OCI-M2 (cell line): ENCODE measurements around the gene TMEM72.

Source experiments
- DNase-seq: peaks from one replicate; lab custom pipeline; 2025; ENCODE audit not compliant: unreplicated experiment; lab: John Stamatoyannopoulos, UW

Gene TMEM72

GRCh38 chr10:44954042-44954441 is 42.9 kb downstream of the TMEM72 start:
- DNase-seq, result no peak

- no peak for DNase-seq
Measured at GRCh38 chr10:44954962-44955361, 43.8 kb downstream of the TMEM72 start.

GRCh38 chr10:44955413-44956070 is 44.4 kb downstream of the TMEM72 start:
- no peak for DNase-seq

DNA sequence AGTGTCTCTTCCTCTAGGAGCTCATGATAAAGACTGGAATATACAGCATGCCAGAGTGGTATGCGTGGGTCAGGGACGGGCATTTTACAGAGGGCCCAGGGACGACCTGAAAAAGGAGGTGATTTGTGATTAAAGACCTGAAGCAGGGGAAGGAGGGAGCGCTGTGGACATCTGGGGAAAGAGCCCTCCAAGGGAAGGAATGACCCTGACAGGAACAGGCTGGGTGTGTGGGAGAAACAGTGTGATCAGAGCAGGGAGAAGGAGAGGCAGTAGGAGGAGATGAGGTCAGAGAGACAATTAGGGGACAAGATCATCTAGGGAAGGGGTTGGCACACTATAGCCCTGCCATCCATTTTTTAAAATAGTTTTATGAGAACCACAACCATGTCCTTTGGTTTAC is 45.1 kb downstream of the TMEM72 start:
- DNase-seq, result no peak

DNA sequence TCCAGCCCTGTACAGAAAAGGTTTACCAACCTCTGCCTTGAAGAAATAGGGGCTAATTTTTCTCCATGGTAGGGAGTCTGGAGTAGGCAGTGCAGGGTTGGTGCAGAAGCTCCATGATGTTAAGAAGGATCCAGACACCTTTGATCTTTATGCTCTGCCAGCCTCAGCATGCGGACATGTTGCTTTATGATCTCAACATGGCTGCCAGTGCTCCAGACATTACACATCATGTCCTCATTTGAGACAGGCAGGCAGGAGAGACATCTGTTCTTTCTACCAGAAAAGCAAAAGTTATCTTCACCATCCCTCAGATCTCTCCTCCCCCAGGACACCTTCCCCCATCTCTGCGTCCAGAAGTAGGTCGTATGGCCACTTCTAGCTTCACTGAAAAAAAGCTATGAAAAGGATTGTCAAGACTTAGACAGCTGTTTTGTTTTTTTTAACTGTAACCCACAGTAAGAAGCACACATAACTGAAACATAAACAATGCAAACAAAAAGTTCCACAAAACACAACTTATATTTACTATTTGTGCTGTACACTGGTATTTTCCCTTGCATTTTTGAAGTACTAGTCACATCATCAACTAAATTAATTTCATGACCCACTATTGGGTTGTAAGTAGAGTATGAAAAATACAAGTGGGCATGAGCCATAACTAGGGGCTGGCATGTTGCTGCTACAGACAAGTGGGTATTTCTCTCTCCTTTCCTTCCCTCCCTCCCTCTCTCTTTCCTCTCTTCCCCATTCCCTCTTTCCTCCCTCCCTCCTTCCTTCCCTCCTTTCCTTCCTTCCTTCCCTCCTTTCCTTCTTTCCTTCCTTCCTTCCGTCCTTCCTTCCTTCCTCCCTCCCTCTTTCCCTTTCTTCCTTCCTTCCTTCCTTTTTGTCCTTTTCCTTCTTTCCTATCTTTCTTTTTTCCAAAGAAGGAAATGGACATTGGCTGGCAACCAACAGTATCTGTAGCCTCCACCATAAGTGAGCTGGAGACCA is 45.9 kb downstream of the TMEM72 start:
- no peak for DNase-seq

- no peak for DNase-seq
Measured at GRCh38 chr10:44958196-44958897, 47.2 kb downstream of the TMEM72 start.

- DNase-seq, result no peak
Measured at GRCh38 chr10:44958898-44959246, 47.7 kb downstream of the TMEM72 start.

DNA sequence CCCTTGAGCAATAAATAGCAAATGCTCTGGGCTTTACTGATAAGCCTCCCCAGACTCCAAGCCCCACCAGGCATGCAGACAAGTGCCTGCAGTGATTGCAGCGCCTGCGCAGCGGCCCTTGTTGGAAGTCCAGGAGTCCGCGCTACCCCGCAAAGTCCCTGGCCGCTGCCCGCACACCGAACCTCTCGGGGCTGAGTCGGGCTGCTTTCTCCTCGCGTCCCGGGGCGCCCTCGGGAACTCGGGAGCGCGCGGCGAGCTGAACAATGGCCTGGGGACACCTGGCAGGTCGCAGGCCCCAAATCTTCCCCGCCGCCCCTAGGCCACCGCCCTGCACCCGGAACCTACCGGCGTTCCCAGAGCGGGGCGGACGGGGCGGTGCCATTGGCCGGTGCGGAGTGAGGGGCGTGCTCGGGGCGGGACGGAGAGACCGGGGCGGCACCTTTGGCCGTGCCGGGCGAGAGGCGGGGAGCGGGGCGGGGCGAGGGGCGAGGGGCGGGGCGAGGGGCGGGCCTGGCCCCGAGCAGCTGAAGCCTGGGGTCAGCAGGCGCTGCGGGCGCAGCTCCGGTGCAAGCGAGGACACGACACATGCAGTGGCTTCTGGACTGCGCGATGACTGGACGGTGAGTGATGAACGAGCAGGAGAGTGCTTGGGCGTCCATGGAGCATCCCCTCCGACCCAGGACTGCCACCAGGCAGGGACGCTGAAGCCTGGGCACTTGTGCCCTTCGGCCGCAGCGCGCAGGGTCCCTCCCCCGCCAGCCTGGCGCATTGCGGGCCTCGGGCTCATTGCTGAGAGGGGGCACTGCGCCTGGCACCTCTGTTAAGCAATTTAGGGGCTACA is 48.3 kb downstream of the TMEM72 start, which contains the start of gene RASSF4:
RASSF4 (plus strand) TSS at position 556 of the 841 bp plus-strand sequence. CDS start 10,401 bp downstream, outside the sequence.
- no peak for DNase-seq

DNA sequence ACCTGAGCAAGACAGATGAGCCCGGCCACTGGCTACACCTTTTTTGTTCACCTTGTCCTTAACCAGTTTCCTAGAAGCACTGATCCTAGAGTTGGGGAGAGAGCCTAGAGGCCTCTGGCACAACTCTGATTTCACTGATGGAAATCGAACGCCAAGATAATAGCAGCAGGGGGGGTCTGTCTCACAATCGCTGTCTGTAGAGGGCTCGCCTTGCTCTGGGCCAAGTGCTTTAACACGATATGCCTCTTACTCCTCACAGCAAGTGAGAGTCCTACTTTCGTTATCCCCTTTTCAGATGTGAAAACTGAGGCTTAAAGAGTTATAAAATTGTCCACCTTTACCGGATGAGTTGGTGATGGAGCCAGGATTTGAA is 48.9 kb downstream of the TMEM72 start:
- no peak for DNase-seq

- no peak for DNase-seq
Measured at GRCh38 chr10:44960482-44961229, 49.5 kb downstream of the TMEM72 start.

DNA sequence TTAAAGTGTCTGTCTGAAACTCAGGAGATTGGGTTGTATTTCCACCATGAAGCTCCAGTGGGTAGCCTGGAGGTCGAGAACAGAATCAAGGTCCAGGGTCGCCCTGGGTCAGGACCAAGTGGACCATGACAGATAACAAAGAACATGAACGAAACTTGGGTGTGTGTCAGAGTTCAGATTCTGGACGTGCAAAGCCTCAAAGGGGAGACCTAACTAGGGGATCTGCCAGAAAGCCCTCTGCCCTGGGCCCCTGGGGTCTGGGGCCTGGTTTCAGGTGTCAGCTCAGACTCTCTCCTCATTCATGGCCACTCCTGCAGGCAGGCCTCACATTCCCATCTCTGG is 50.1 kb downstream of the TMEM72 start:
- no peak for DNase-seq

GRCh38 chr10:44961931-44962750 is 51.0 kb downstream of the TMEM72 start:
- no peak for DNase-seq

DNA sequence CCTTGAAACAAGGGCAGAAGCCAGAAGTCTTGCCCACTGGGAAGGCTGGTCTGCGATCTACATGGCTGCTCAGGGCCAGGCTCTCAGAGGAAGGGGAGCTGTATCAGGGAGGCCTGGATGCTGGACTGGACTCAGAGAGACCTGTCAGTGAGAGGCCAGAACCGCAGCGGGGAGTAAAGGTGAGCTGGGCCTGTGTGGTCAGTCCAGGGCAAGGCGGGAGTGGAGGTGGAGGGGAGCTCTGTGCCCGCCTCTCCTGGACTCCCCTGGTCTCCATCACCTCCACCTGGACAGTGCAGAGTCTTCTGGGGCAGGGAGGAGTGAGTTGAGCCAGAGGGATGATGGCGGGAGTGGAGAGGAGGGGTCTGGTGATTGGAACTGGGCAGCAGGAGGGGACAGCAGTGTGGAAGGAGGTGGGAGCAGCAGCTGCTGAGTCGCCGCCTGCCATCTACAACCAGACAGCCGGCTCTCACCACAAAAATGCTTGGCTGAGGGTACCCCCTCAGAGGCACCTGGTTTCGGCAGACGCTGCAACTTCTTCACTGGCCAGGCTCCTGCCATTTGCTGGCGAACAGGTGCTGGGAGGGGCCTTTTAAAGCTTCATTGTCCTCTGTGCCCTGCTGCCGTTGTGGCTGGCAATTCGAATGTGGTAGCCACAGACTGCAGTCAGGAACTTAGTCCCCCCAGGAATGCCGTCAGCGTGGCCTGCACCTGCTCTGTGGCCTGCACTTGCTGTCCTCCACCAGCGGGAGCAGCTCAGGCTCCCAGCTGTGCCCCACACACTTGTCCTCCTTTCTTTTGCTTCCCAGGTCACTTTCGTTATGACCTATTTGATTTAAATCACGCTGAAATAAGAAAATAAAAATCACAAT is 52.0 kb downstream of the TMEM72 start:
- DNase-seq, result no peak

GRCh38 chr10:44963772-44964633 is 52.9 kb downstream of the TMEM72 start:
- DNase-seq, result no peak

DNA sequence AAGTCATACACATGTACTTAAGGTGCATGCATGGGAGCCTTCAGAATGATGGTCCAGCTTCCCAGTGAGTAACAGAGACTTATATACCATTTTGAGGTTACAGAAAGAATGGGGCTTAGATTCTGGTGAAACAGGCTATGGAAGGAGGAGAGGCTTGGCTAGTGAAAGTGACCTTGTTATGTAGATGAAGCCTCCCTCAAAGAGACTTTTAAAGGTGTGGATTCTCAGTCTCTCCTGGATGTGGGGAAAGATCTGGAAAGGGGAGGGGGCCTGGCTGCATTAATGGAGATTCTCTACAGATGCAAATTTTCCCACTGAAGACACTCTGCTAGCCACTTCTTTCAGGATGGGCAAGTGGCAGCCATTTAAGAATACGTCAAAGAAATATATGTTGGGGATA is 54.0 kb downstream of the TMEM72 start:
- DNase-seq, result no peak

GRCh38 chr10:44965651-44966097 is 54.5 kb downstream of the TMEM72 start:
- DNase-seq, result no peak

- DNase-seq, result no peak
Measured at GRCh38 chr10:44966129-44966815, 55.1 kb downstream of the TMEM72 start.
